Activated CD4-positive, CD25-positive, alpha-beta regulatory T cell treated with anti-CD3 and anti-CD28 coated beads, Interleukin-2, amount 50 U/mL, for 24 hours (primary cell): ENCODE results near the gene CUL7.

ENCODE experiments used
- ATAC-seq, 2 donors: fragments of 150-1000 bp; cut with Tn5 transposase; one replicate each; pipeline ENCODE4 v1.10.0; 2021; ENCODE audit warnings: mild to moderate bottlenecking in 1 of 2, moderate library complexity in 1 of 2

Gene CUL7

DNA sequence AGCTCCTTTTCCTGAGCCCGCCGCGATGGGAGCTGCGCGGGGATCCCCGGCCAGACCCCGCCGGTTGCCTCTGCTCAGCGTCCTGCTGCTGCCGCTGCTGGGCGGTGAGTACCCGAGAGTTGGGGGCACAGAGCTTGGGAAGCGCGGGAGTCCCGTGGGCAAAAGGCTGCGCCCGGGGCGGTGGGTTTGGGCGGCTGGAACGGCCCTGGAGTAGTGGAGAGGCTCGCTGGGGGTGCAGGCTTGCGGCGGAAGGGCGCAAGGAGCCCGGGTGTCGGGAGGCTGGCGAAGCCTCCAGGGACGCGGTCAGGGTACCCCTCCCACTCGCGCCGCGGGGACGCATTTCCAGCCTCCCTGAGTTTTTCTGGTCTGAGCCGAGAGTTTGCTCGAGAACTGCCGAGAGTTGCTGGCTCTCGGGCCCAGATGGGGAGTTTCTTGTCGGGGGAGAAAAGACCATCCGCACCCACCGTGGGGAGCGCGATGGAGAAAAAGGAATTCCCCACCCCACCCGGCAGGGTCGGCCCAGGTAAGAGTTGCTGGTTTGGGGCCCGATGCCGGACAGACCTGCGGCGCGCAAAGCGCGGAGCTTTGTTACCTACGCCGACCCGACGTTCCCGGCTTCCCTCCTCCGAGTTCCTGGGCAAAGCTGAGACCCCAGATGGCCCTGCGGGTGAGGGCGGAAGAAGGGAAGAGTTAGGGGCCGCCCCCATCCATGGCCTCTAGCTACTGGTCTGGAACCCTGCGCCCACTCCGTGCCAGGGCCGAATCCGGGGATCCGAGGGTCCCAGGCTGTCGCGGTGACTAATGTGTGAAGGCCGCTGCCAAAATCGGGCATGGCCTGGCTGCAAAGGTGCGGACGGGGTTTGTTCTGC, 23.0 kb upstream of the CUL7 start:
- no peak for ATAC-seq

GRCh38 chr6:43075670-43076463, 22.2 kb upstream of the CUL7 start, which contains the start of gene PTK7:
TSS of gene PTK7 (plus strand) at chr6:43076314. CDS start at chr6:43076489, 175 bp downstream.
- peak; percentile 41 to 45 for ATAC-seq

- no peak for ATAC-seq
These were observed 21.4 kb upstream of the CUL7 start for GRCh38 chr6:43074847-43075669.

- no peak for ATAC-seq
These were observed 16.5 kb upstream of the CUL7 start for GRCh38 chr6:43070028-43070632.

DNA sequence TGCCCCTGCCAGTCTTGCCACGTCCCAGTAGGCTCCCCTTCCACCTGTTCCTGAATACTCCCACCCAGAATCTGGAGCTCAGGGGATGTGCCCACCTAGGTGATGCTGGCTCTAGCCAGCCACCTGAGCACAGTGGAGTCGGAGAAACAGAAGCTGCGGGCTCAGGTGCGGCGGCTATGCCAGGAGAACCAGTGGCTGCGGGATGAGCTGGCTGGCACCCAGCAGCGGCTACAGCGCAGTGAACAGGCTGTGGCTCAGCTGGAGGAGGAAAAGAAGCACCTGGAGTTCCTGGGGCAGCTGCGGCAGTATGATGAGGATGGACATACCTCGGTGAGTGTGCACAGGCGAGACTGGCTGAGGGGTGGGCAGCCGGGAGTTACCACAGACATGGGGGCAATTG, 9.2 kb upstream of the CUL7 start:
- ATAC-seq: no peak

DNA sequence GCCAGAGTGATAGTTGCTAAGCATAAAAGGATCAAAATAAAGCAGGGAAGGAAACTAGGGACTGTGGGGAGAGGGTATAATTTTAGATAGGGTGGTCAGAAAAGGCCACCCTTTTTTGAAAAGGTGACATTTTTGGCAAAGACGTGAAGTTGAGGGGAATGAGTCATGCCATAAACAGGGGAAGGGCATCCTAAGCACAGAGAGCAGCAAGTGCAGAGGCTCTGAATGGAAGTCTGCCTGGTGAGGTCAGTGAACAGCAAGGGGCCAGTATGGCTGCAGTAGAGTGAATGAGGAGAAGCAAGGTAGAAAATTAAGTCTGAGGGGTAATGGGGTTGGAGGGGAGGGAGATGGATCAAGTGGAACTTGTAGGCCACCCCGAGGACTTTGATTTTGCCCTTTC, 8.2 kb upstream of the CUL7 start:
- no peak for ATAC-seq

DNA sequence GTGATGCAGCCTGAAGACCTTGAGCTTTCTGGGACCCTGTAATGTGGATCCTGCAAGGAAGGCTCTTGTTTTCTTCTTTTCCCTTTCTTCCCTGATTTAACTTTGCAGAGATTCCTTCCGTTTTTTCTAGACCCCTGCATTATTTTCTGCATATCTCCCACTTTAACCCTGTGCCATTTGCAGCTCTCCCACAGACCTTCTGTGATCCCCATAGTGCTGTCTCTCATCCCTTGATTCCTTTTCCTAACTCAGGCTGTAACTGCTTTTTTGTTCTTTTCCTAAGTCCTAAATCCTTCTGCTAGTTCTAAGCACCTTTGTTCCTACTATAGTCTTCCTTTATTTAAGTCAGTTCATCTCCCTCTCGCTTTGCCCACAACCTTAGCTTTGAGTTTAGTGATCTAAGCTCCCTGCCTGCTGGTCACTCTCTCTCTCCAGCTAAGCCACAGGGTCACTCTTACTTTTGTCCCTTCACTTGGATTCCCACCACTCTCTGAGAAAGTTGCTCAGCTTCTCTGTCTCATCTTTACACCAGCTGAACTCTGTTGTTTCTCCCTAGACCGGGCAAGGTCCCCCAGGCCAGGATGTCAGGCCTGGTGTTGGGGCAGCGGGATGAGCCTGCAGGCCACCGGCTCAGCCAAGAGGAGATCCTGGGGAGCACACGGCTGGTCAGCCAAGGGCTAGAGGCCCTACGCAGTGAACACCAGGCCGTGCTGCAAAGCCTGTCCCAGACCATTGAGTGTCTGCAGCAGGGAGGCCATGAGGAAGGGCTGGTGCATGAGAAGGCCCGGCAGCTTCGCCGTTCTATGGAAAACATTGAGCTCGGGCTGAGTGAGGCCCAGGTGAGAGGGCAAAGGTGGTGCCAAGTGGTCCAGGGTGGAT, 7.3 kb upstream of the CUL7 start:
- ATAC-seq: no peak

GRCh38 chr6:43060034-43060754, 6.5 kb upstream of the CUL7 start:
- no peak for ATAC-seq

- peak; percentile 95 to 96 for ATAC-seq
These were observed 5.8 kb upstream of the CUL7 start, which contains the start of the genes KLC4 and MRPL2 for GRCh38 chr6:43059168-43060033. TSS of gene KLC4 (plus strand) at chr6:43059631. CDS start at chr6:43061336, 1,705 bp downstream. TSS of gene MRPL2 (minus strand) at chr6:43059434. CDS start at chr6:43059381, 53 bp downstream.

DNA sequence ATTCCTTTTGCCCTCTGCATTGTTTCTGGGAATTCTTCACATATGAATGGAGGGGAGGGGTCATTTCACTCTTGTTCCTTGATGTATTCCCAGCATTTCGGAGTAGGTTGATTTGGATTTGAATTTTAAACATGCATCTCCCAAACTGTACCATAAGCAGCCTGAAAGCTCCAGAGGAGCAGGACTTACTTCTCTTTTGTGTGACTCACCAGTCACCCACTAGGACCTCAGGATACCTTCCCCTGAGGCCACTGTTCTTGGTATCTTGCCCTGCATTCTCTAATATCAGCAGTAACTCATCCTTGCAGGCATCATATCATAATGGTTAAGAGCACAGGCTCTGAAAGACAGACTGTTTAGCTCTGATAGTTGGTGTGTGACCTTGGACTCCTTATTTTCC, 4.9 kb upstream of the CUL7 start:
- ATAC-seq: no peak

GRCh38 chr6:43055966-43056365, 2.3 kb upstream of the CUL7 start:
- no peak for ATAC-seq

- ATAC-seq: no peak
These were observed 724 bp upstream of the CUL7 start for GRCh38 chr6:43054206-43054943.

- peak; percentile 6 for ATAC-seq
These were observed 658 bp downstream of the CUL7 start for GRCh38 chr6:43052842-43053544.

- no peak for ATAC-seq
These were observed 1.3 kb downstream of the CUL7 start for GRCh38 chr6:43052225-43052841.

- ATAC-seq: no peak
These were observed 2.7 kb downstream of the CUL7 start for GRCh38 chr6:43050981-43051380.

DNA sequence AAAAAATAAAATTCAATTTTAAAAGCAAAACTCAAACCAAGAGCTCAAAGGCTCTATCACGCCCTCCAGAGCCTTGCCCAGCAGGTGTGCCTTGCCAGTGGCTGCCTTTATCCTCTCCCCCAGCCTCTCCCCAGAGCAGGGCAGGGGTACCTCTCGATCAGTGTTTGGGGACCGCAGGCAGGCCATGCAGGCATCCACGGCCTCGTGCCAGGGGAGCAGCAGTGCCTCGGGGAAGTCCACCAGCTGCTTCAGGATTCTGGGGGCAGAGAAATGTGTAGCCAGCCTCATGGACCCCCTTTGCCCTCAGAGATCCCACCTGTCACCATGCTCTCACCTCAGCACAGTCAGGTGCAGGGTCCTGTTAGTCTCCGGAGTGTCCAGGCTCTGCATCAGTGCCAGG, 5.7 kb downstream of the CUL7 start:
- ATAC-seq: no peak

- no peak for ATAC-seq
These were observed 8.2 kb downstream of the CUL7 start for GRCh38 chr6:43045371-43045930.
